Body of pancreas (tissue), 4 donors: Measurements from ENCODE around the gene VCAM1.

Experiments
- CTCF ChIP-seq, 7 experiments: fragments of 450-650 bp in 4 of 7; fragments of 200-600 bp in 3 of 7; sonication (generic) in 3 of 7; IDR thresholded peaks; one replicate each; pipeline ENCODE4 v1.5.1; 2016 to 2019; ENCODE audit warnings: antibody characterized with exemption in 7 of 7
- POLR2A ChIP-seq, 3 donors: fragments of 450-650 bp; IDR thresholded peaks; one replicate each; pipeline ENCODE4 v1.6.1; 2016; ENCODE audit warnings: antibody characterized with exemption in 3 of 3, mild to moderate bottlenecking in 2 of 3

GRCh38 chr1:100721526-100722207 is 2.1 kb downstream of the VCAM1 start:
- TF ChIP-seq CTCF (IDR thresholded peaks at IDR 0.05) (no peak), POLR2A (IDR thresholded peaks at IDR 0.05) (no peak)
